ENCODE measurements around the gene SCD.

SCD gene

GRCh38 chr10:100340948-100341847 is 5.8 kb upstream of the SCD start:
- no peak for DNase-seq

GRCh38 chr10:100341953-100342626 is 4.9 kb upstream of the SCD start:
- peak; percentile 10 for DNase-seq

GRCh38 chr10:100342627-100342972 is 4.4 kb upstream of the SCD start:
- DNase-seq, result no peak

- no peak for DNase-seq
Observed at GRCh38 chr10:100344241-100344788, 2.7 kb upstream of the SCD start.

GRCh38 chr10:100345570-100346330 is 1.3 kb upstream of the SCD start:
- DNase-seq, result no peak

- DNase-seq, result peak; percentile 46
Observed at GRCh38 chr10:100346351-100346764, 675 bp upstream of the SCD start.

- no peak for DNase-seq
Observed at GRCh38 chr10:100347568-100348195, 649 bp downstream of the SCD start.

- DNase-seq, result no peak
Observed at GRCh38 chr10:100348389-100348927, 1.4 kb downstream of the SCD start.

- no peak for DNase-seq
Observed at GRCh38 chr10:100349087-100349486, 2.1 kb downstream of the SCD start.

GRCh38 chr10:100349672-100350071 is 2.6 kb downstream of the SCD start:
- DNase-seq, result no peak

- no peak for DNase-seq
Observed at GRCh38 chr10:100350914-100351485, 4.0 kb downstream of the SCD start.

GRCh38 chr10:100353770-100354485 is 6.9 kb downstream of the SCD start:
- DNase-seq, result no peak

- no peak for DNase-seq
Observed at GRCh38 chr10:100355086-100355485, 8.1 kb downstream of the SCD start.

GRCh38 chr10:100356067-100357017 is 9.3 kb downstream of the SCD start:
- no peak for DNase-seq

GRCh38 chr10:100357059-100357858 is 10.2 kb downstream of the SCD start:
- no peak for DNase-seq

- no peak for DNase-seq
Observed at GRCh38 chr10:100359030-100359432, 12.0 kb downstream of the SCD start.

- no peak for DNase-seq
Observed at GRCh38 chr10:100359529-100360150, 12.6 kb downstream of the SCD start.

- DNase-seq, result no peak
Observed at GRCh38 chr10:100360234-100360633, 13.2 kb downstream of the SCD start.
